Cardiac muscle cell (in vitro differentiated cells and primary cell): ENCODE results near the gene PXMP2. TPM values are rescaled to one million over a fixed set of nuclear protein-coding genes. Genes with fewer than 3 reads are reported as not detected.

Experiments used
- DNase-seq, 2 donors: peaks; one replicate each; pipeline versions ENCODE4 v3.0.0 to v3.0.0-alpha.2; 2010 to 2017; ENCODE audit warnings: low read depth in 1 of 2, low spot score in 1 of 2
- H3K27ac ChIP-seq: fragments of 200-600 bp; sonication (generic); 2 replicates; pipeline ENCODE4 v1.5.1; 2016
- H3K27me3 ChIP-seq: fragments of 200-600 bp; sonication (generic); 2 replicates; pipeline ENCODE4 v1.6.0; 2016; ENCODE audit warnings: control low read depth
- H3K36me3 ChIP-seq: fragments of 200-600 bp; sonication (generic); 2 replicates; pipeline ENCODE4 v1.5.1; 2016; ENCODE audit warnings: control low read depth
- H3K4me1 ChIP-seq: fragments of 200-600 bp; sonication (generic); 2 replicates; pipeline ENCODE4 v1.8.1; 2017; ENCODE audit warnings: low read depth, mild to moderate bottlenecking, mixed run types
- H3K4me3 ChIP-seq: fragments of 200-600 bp; sonication (generic); 2 replicates; pipeline ENCODE4 v1.5.1; 2016; ENCODE audit warnings: mild to moderate bottlenecking
- H3K9me3 ChIP-seq: fragments of 200-600 bp; sonication (generic); 2 replicates; pipeline ENCODE4 v1.5.1; 2017; ENCODE audit warnings: low read depth, mild to moderate bottlenecking, control low read depth
- polyA plus RNA-seq: library from polyadenylated mRNA; unstranded; fragments of >200 nt; fragmentation: Nextera tagmentation; extraction: Ambion mirVana; gene quantifications from 2 replicates; pipeline ENCODE4 v1.2.1, GENCODE V29; 2016
- total RNA-seq: library from RNA; depleted of rRNA; stranded (reverse); fragments of >200 nt; gene quantifications from 2 replicates; pipeline ENCODE4 v1.2.3, GENCODE V29; 2016
- TF ChIP-seq, protein P1 (sequence below): IDR thresholded peaks from 2 replicates; pipeline ENCODE4 v1.5.1; 2012; ENCODE audit warnings: low read depth, mild to moderate bottlenecking, low read length

Gene PXMP2
- total and polyA plus RNA-seq, 2 experiments from 2014 or later: 41.6 to 111 TPM

DNA sequence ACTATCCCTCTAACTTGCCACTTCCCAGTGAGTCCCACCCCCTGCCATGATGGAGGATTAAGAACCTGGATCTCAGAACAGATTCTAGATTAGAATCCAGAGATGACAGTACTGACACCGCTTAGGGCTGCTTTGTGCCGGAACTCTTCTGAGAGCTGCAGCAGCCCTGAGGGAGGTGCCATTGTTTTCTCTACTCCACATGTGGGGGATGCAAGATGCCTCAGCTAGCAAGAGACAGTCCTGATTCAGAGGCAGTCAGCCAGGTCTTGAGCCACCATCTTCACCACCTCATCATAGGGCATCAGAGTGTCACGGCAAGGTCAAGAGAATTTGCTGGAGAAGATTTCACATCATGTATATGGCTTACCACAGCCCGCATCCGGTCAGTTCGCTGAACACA lies 19.9 kb downstream of the PXMP2 start:
- H3K27ac ChIP-seq: no peak overlapping the region
- TF ChIP-seq, protein P1, sequence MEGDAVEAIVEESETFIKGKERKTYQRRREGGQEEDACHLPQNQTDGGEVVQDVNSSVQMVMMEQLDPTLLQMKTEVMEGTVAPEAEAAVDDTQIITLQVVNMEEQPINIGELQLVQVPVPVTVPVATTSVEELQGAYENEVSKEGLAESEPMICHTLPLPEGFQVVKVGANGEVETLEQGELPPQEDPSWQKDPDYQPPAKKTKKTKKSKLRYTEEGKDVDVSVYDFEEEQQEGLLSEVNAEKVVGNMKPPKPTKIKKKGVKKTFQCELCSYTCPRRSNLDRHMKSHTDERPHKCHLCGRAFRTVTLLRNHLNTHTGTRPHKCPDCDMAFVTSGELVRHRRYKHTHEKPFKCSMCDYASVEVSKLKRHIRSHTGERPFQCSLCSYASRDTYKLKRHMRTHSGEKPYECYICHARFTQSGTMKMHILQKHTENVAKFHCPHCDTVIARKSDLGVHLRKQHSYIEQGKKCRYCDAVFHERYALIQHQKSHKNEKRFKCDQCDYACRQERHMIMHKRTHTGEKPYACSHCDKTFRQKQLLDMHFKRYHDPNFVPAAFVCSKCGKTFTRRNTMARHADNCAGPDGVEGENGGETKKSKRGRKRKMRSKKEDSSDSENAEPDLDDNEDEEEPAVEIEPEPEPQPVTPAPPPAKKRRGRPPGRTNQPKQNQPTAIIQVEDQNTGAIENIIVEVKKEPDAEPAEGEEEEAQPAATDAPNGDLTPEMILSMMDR: no peak
- DNase-seq: no peak
- no peaks in the 10 kb centered on the region for H3K36me3 ChIP-seq
- H3K27me3 ChIP-seq: no peaks in the 10 kb centered on the region
- peaks cover 9% of the 10 kb centered on the region for H3K4me1 ChIP-seq
- H3K4me3 ChIP-seq: no peak overlapping the region
- no peaks in the 10 kb centered on the region for H3K9me3 ChIP-seq

DNA sequence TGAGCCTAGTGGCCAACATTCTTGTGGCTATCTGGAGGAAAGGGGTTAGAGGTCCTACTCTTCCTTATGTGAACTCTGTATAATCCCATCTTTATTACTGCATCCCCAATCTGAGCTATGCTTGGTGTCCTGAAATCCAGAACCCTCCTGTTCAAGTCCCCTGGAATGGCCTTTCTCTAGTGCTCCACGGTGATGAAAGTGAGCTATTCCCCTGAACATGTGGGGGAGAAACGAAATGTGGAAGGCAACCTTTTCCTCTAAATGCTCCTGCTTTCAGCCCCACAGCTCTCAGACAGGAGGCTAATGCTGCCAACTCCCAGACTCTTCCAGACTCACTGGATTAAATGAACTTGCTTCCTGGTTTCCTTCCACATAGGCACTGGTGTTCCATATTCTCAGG lies 20.8 kb downstream of the PXMP2 start:
- H3K27me3 ChIP-seq: no peaks in the 10 kb centered on the region
- peaks cover 9% of the 10 kb centered on the region for H3K4me1 ChIP-seq
- H3K36me3 ChIP-seq: no peaks in the 10 kb centered on the region
- no peaks in the 10 kb centered on the region for H3K9me3 ChIP-seq
- TF ChIP-seq, protein P1: no peak
- no peak for DNase-seq
- peak overlapping the region; percentile 15 for H3K27ac ChIP-seq
- H3K4me3 ChIP-seq: no peak overlapping the region

DNA sequence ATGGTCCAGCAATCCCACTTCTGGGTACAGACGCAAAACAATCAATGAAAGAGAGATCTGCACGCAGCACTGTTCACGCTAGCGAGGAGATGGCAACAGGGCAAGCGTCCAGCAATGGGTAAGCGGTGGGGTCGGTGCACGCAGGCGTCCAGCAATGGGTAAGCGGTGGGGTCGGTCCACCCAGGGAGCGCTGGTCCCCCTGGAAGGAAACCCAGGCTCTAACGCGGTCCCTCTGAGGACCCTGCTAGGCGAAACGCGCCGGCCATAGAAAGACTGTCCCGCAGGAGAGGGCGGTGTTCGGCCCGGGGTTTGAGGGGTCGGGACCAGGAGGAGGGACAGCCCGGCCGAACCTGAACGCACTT lies 22.6 kb downstream of the PXMP2 start:
- TF ChIP-seq, protein P1: no peak
- H3K9me3 ChIP-seq: no peaks in the 10 kb centered on the region
- H3K27ac ChIP-seq: peak overlapping the region; percentile 80
- peaks cover 9% of the 10 kb centered on the region for H3K4me1 ChIP-seq
- DNase-seq: no peak
- H3K36me3 ChIP-seq: no peaks in the 10 kb centered on the region
- peak overlapping the region; percentile 63 for H3K4me3 ChIP-seq
- H3K27me3 ChIP-seq: no peaks in the 10 kb centered on the region

DNA sequence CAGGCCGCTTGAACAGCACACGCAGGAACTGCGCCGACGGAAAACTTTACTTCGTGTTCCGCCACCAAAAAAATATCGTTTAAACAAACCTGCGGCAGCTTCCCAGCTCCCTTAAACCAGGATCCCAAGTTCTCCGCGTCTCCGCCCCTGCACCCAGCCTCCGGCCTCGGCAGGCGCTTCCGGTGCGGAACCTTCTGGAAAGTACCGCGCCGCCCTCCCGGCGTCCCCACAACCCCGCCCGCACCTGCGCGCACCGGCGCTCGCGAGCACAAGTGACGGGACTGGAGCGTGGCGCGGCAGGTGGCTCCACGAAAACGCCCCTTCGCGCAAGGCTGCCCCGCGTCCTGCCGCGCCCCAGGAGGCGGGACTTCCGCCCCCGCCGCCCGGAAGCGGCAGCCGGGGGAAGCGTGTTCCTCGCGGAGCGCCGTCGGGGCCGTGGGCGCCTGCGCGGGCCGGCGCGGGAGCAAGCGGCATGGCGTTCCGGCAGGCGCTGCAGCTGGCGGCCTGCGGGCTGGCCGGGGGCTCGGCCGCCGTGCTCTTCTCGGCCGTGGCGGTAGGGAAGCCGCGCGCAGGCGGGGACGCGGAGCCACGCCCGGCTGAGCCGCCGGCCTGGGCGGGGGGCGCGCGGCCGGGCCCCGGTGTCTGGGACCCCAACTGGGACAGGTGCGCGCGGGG lies 23.2 kb downstream of the PXMP2 start, which contains the start of gene PGAM5:
Gene PGAM5 (plus strand): TSS at position 438 of the 675 bp plus-strand sequence. CDS start 35 bp downstream, at position 473.
- TF ChIP-seq, protein P1: no peak
- peak within 1 kb of the TSS; percentile 80 for H3K27ac ChIP-seq

DNA sequence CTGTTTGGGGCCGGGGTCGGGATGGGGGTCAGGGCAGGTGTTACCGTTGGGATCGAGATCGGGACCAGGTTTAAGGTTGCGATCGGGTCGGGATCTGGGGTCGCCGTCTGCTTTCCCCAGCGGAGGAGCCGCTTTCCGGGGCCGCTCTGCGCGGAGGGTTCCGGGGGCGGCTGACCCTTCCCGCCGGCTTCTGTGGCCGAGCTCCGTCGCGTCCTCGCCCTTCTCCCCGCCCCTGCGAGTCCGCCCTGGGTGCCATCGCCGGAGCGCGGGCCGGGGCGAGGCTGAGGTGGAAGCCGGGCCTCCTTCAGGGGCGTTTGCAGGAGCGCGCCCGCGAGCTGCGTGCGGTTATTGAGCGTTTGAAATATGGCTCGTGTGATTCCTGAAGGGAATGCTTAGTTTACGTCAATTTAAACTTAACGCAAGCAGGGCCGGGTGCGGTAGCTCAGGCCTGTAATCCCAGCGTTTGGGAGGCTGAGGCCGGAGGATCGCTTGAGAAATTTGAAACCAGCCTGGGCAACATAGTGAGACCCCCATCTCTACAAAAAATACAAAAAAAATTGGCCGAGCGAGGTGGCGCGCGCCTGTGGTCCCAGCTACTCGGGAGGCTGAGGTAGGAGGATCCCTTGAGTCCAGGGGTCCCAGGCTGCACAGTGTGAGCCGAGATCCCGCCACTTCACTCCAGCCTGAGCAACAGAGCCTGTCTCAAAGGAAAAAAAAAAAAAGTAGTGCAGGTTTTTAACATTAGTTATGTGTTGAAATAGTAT lies 23.9 kb downstream of the PXMP2 start:
- TF ChIP-seq, protein P1: no peak
- H3K36me3 ChIP-seq: peaks cover 5% of the 10 kb centered on the region
- H3K27me3 ChIP-seq: no peaks in the 10 kb centered on the region
- peaks cover 9% of the 10 kb centered on the region for H3K4me1 ChIP-seq
- peak in 1 of 2 donors; percentile 51 for DNase-seq
- no peaks in the 10 kb centered on the region for H3K9me3 ChIP-seq
- peak overlapping the region; percentile 80 for H3K27ac ChIP-seq
- peak overlapping the region; percentile 63 for H3K4me3 ChIP-seq

More for the DNA sequence above, 23.2 kb downstream of the PXMP2 start, which contains the start of gene PGAM5:
- Histone ChIP-seq H3K4me3 (peak within 1 kb of the TSS; percentile 63), H3K36me3 (no peaks in the 10 kb centered on the region), H3K4me1 (peaks cover 9% of the 10 kb centered on the region), H3K27me3 (no peaks in the 10 kb centered on the region), H3K9me3 (no peaks in the 10 kb centered on the region)
- DNase-seq: peak; percentile 86 to 87
